Caco-2 (cell line): ENCODE measurements around the gene ITPRIPL1. TPM values are rescaled to one million over a fixed set of nuclear protein-coding genes. Genes with fewer than 3 reads are reported as not detected.

Experiments
- BruUV-seq: library from RNA; stranded (reverse); fragments of 400-500 nt; replicated peaks from 2 replicates; lab custom pipeline; 2021; lab: Mats Ljungman, UMichigan
- CTCF ChIA-PET: fragments of 300-600 bp; sonication (Branson Sonifier 250); formaldehyde crosslinking; loops from one replicate; lab custom pipeline; 2022; ENCODE audit warnings: antibody characterized with exemption; lab: Charles Lee
- POLR2A ChIA-PET: fragments of 300-600 bp; sonication (Branson Sonifier 250); formaldehyde crosslinking; loops from one replicate; lab custom pipeline; 2022; ENCODE audit warnings: antibody characterized with exemption; lab: Charles Lee
- DNase-seq, 2 experiments: peaks; one replicate each; pipeline versions ENCODE4 v3.0.0 to v3.0.0-alpha.2; 2020 to 2022
- H3K27me3 ChIP-seq: replicated peaks from 2 replicates; pipeline ENCODE4 v1.6.0; 2011; ENCODE audit warnings: low read length; ENCODE audit not compliant: control insufficient read depth, insufficient read depth
- H3K36me3 ChIP-seq: 2 replicates; pipeline ENCODE4 v1.5.1; 2011; ENCODE audit warnings: low read length; ENCODE audit not compliant: control insufficient read depth, insufficient read depth
- H3K4me1 ChIP-seq: fragments of 250-450 bp; sonication (Bioruptor Pico); 2 replicates; pipeline ENCODE4 v1.5.1; 2020; ENCODE audit warnings: mild to moderate bottlenecking
- H3K4me3 ChIP-seq: 2 replicates; pipeline ENCODE4 v1.5.1; 2011; ENCODE audit warnings: low read depth, mild to moderate bottlenecking, control low read depth, low read length
- H3K9me3 ChIP-seq: fragments of 250-450 bp; sonication (Bioruptor Pico); 2 replicates; pipeline ENCODE4 v1.5.1; 2020; ENCODE audit warnings: mild to moderate bottlenecking, moderate library complexity
- H3K27ac Mint-ChIP-seq: one replicate; pipeline ENCODE4 v1.8.0; 2022; ENCODE audit warnings: mixed read lengths; ENCODE audit not compliant: unreplicated experiment
- H3K27me3 Mint-ChIP-seq: one replicate; pipeline ENCODE4 v1.8.0; 2022; ENCODE audit warnings: mixed read lengths; ENCODE audit not compliant: insufficient read depth, unreplicated experiment
- H3K36me3 Mint-ChIP-seq: one replicate; pipeline ENCODE4 v1.8.0; 2022; ENCODE audit warnings: mild to moderate bottlenecking, mixed read lengths; ENCODE audit not compliant: insufficient read depth, unreplicated experiment
- H3K4me1 Mint-ChIP-seq: one replicate; pipeline ENCODE4 v1.8.0; 2022; ENCODE audit warnings: low read depth, mixed read lengths; ENCODE audit not compliant: unreplicated experiment
- H3K4me3 Mint-ChIP-seq: one replicate; pipeline ENCODE4 v1.8.0; 2022; ENCODE audit warnings: mild to moderate bottlenecking, moderate library complexity, mixed read lengths; ENCODE audit not compliant: unreplicated experiment
- H3K9me3 Mint-ChIP-seq: one replicate; pipeline ENCODE4 v1.8.0; 2022; ENCODE audit warnings: mixed read lengths; ENCODE audit not compliant: unreplicated experiment
- intact Hi-C: fragments of 100-400 bp; cut with micrococcal nuclease; formaldehyde crosslinking; loops from one replicate; pipeline ENCODE4 v1.10.0; 2022; ENCODE audit not compliant: unreplicated experiment
- total RNA-seq: library from RNA; stranded (reverse); gene quantifications from 2 replicates; pipeline ENCODE4 v1.2.3, GENCODE V29; 2022
- TF ChIP-seq, protein P1 (sequence below), 2 experiments: fragments of 200-600 bp in 1 of 2; IDR thresholded peaks; 1 replicate in 1 of 2; 2 replicates in 1 of 2; pipeline versions ENCODE4 v1.5.1 to v1.8.0; 2011 to 2022; ENCODE audit warnings: antibody characterized with exemption in 1 of 2, control low read depth in 1 of 2, inconsistent platforms in 1 of 2, low read depth in 1 of 2, low read length in 1 of 2, mild to moderate bottlenecking in 1 of 2, moderate library complexity in 1 of 2; ENCODE audit not compliant: insufficient read depth in 1 of 2, severe bottlenecking in 1 of 2, unreplicated experiment in 1 of 2

Gene ITPRIPL1
- total RNA-seq, 1 experiment from 2014 or later: 1.9 TPM

- ChIA-PET CTCF (no interaction called here), POLR2A (no interaction called here)
- no TSS peak for BruUV-seq
- Histone ChIP-seq H3K4me3 (no peak overlapping the region), H3K9me3 (no peaks in the 10 kb centered on the region), H3K36me3 (no peaks in the 10 kb centered on the region), H3K4me1 (peaks cover 13% of the 10 kb centered on the region; the same call in 1 of the 2 replicates), H3K27me3 (peaks cover 2% of the 10 kb centered on the region; the same call in 1 of the 2 replicates)
- Mint-ChIP-seq H3K4me3 (no peak overlapping the region), H3K9me3 (no peaks in the 10 kb centered on the region), H3K36me3 (no peaks in the 10 kb centered on the region), H3K4me1 (no peaks in the 10 kb centered on the region), H3K27ac (no peak overlapping the region), H3K27me3 (peaks cover 13% of the 10 kb centered on the region)
- intact Hi-C loops: no loop called here
- no peak for DNase-seq
- TF ChIP-seq, protein P1, sequence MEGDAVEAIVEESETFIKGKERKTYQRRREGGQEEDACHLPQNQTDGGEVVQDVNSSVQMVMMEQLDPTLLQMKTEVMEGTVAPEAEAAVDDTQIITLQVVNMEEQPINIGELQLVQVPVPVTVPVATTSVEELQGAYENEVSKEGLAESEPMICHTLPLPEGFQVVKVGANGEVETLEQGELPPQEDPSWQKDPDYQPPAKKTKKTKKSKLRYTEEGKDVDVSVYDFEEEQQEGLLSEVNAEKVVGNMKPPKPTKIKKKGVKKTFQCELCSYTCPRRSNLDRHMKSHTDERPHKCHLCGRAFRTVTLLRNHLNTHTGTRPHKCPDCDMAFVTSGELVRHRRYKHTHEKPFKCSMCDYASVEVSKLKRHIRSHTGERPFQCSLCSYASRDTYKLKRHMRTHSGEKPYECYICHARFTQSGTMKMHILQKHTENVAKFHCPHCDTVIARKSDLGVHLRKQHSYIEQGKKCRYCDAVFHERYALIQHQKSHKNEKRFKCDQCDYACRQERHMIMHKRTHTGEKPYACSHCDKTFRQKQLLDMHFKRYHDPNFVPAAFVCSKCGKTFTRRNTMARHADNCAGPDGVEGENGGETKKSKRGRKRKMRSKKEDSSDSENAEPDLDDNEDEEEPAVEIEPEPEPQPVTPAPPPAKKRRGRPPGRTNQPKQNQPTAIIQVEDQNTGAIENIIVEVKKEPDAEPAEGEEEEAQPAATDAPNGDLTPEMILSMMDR (IDR thresholded peaks at IDR 0.05; ENCODE audit: insufficient read depth in 1 of 2, low read depth in 1 of 2, low read length in 1 of 2, severe bottlenecking in 1 of 2, unreplicated experiment in 1 of 2): no peak
These were observed 5.7 kb upstream of the ITPRIPL1 start for GRCh38 chr2:96319396-96319795.

- Histone ChIP-seq H3K9me3 (no peaks in the 10 kb centered on the region), H3K4me1 (peaks cover 13% of the 10 kb centered on the region; the same call in 1 of the 2 replicates), H3K36me3 (no peaks in the 10 kb centered on the region), H3K4me3 (no peak overlapping the region), H3K27me3 (peaks cover 2% of the 10 kb centered on the region; the same call in 1 of the 2 replicates)
- ChIA-PET POLR2A (interaction anchor here (0.9 to 1.7 kb wide), 2 partner anchors 14 to 15 kb away, joined by 3 to 14 read pairs; partner anchors contain the start of gene NCAPH), CTCF (no interaction called here)
- Mint-ChIP-seq H3K9me3 (no peaks in the 10 kb centered on the region), H3K4me1 (no peaks in the 10 kb centered on the region), H3K36me3 (no peaks in the 10 kb centered on the region), H3K4me3 (no peak overlapping the region), H3K27me3 (peaks cover 13% of the 10 kb centered on the region), H3K27ac (no peak overlapping the region)
- TF ChIP-seq, protein P1 (IDR thresholded peaks at IDR 0.05; ENCODE audit: insufficient read depth in 1 of 2, low read depth in 1 of 2, low read length in 1 of 2, severe bottlenecking in 1 of 2, unreplicated experiment in 1 of 2): no peak
- no TSS peak for BruUV-seq
- no peak for DNase-seq
- intact Hi-C loops: no loop called here
These were observed 4.8 kb upstream of the ITPRIPL1 start for GRCh38 chr2:96320326-96320725.

DNA sequence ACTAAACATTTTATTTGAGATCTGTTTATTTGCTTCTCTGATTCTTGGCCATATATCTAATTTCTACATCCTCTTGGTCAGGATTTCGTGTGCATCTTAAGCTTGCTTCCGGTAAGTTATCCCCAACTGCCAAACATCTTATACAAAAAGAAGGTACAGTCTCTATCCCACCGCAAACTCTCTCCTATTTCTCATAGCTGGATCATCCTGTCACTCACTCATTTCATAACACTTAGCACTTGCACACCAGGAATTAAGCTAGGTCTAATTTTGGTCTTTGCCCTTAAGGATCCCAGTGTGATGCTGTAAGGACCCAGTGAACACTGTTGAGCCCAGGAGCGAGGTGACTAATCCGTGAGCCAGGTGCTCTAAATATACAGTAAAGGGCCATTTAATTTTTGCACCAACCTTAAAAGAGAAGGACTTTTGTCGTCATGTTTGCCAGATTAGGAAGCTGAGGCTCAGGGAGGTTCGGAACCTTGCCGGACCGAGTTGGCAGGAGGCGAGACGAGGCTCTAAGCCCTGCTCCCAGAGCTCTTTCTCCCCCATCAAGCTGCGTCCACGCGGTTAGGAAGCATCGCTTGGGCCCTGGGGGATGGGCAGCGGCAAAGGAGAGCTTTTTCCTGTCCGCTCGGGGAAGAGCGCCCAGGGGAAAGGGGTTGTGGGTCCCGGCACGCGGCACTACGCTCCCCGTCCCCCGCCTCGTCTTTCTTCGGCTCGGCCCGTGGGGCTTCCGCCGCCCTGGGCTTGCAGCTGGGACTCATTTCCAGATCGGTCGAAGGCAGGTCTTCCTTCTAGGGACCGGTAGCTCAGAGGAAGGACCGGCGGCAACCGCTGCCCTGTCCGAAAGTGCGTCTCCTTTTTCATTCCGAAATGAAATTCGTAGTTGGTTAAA lies 4.1 kb upstream of the ITPRIPL1 start:
- H3K27me3 ChIP-seq: peaks cover 2% of the 10 kb centered on the region; the same call in 1 of the 2 replicates
- DNase-seq: peak in 1 of 2 experiments; percentile 32
- intact Hi-C loops: no loop called here
- H3K36me3 ChIP-seq: no peaks in the 10 kb centered on the region
- H3K4me1 ChIP-seq: peaks cover 13% of the 10 kb centered on the region; the same call in 1 of the 2 replicates
- no peaks in the 10 kb centered on the region for H3K9me3 Mint-ChIP-seq
- peak overlapping the region; percentile 80 for H3K4me3 Mint-ChIP-seq
- ChIA-PET CTCF (interaction anchor here (0.7 kb wide), 1 partner anchor 24 kb away, joined by 3 read pairs; no protein-coding TSS in a partner anchor), POLR2A (interaction anchor here (0.6 to 1.7 kb wide), 3 partner anchors 14 to 121 kb away, joined by 3 to 14 read pairs (median 3); partner anchors contain the start of gene NCAPH)
- H3K27ac Mint-ChIP-seq: no peak overlapping the region
- H3K4me3 ChIP-seq: peak overlapping the region; percentile 39
- H3K36me3 Mint-ChIP-seq: no peaks in the 10 kb centered on the region
- no peaks in the 10 kb centered on the region for H3K4me1 Mint-ChIP-seq
- peaks cover 13% of the 10 kb centered on the region for H3K27me3 Mint-ChIP-seq
- TF ChIP-seq, protein P1 (IDR thresholded peaks at IDR 0.05; ENCODE audit: insufficient read depth in 1 of 2, low read depth in 1 of 2, low read length in 1 of 2, severe bottlenecking in 1 of 2, unreplicated experiment in 1 of 2): no peak
- no peaks in the 10 kb centered on the region for H3K9me3 ChIP-seq
- no TSS peak for BruUV-seq
